AG09309 (cell line): ENCODE data around the gene EIF3D.

Source experiments
- DNase-seq: peaks from one replicate; pipeline ENCODE4 v3.0.0-alpha.2; 2010; ENCODE audit warnings: low read depth
- H3K4me3 ChIP-seq: 2 replicates; pipeline ENCODE4 v1.5.1; 2011; ENCODE audit warnings: mild to moderate bottlenecking, low read depth, low read length, moderate library complexity; ENCODE audit not compliant: control insufficient read depth
- CTCF ChIP-seq: IDR thresholded peaks from 2 replicates; pipeline ENCODE4 v1.5.1; 2011; ENCODE audit warnings: mild to moderate bottlenecking, low read depth, low read length, inconsistent platforms; ENCODE audit not compliant: insufficient read depth, control insufficient read depth; ENCODE audit errors: missing control alignments

Gene EIF3D, protein sequence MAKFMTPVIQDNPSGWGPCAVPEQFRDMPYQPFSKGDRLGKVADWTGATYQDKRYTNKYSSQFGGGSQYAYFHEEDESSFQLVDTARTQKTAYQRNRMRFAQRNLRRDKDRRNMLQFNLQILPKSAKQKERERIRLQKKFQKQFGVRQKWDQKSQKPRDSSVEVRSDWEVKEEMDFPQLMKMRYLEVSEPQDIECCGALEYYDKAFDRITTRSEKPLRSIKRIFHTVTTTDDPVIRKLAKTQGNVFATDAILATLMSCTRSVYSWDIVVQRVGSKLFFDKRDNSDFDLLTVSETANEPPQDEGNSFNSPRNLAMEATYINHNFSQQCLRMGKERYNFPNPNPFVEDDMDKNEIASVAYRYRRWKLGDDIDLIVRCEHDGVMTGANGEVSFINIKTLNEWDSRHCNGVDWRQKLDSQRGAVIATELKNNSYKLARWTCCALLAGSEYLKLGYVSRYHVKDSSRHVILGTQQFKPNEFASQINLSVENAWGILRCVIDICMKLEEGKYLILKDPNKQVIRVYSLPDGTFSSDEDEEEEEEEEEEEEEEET

DNA sequence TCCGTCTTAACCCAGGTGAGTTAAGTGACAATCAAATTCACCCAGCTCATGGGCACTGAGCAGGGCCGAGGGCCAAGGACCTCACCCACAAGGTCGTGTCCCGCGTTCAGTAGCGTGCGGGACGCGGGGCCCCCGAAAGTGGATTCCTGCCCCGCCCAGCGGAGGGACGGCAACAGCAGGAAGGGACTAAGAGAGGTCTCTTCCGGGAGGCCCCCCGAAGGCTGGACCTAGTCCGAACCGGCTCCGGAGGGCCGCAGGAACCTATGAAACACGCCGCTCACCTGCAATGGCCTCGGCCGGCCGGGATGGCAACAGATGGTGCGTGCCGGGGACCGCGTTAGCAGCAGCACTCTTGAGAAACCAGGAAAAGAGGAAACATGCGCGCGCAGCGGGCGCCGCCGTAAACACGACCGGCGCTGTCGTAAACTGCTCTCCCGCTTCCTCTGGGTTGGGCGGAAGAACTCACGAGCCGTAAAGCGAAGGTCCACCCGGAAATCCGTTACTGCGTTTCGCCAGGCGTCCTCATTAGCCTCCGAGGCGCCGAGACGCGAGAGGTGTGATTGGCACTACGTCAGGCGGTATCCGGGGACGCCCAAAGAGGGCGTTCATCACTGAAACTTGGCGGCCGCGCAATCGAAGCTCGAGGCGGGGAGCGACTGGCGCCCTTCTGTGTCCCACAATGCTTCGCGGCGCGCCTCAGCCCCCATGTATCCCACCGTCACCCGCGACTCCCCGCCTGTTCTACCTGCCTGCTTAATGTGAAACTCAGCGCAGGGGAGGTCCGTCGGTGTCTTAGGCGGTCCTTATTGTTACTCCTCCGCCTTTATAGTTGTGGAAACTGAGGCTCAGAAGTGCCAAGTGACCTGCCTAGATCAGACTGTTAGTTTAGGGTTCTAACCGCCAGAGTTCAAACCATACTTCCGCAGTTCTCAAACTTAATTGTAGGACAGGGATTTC is at the start of gene EIF3D:
Gene EIF3D, minus strand, starts transcription at position 372 of the 957 bp plus-strand sequence. CDS start 3,045 bp downstream, outside the sequence.
- H3K4me3 ChIP-seq, result peak within 1 kb of the TSS; percentile 84
- TF ChIP-seq CTCF, result no peak
- peak; percentile 98 for DNase-seq

DNA sequence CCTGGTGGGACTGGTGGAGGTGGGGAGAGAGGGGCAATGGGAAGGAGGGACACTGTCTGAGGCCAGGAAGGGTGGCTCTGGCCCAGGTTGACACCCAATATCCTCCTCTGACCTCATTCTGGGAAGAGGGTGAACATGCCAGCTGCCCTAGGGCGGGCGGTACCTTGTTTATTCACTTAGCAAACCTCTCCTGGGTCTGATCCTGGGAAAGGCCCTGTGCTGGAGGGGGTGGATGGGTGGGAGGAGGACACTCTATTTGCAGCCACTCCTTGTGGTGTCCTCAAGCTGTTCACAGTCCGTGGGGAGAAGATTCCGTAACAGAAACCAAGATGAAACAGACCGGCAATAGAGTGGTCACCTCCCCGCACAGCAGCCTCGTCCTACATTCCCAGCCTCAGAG is 49.7 kb upstream of the EIF3D start:
- DNase-seq, result no peak
- H3K4me3 ChIP-seq, result no peak overlapping the region
- no peak for TF ChIP-seq CTCF

- DNase-seq, result peak; percentile 75
- TF ChIP-seq CTCF, result peak; percentile 8
These were observed 48.1 kb upstream of the EIF3D start for GRCh38 chr22:36577019-36577418.

GRCh38 chr22:36574728-36575127 is 45.8 kb upstream of the EIF3D start:
- DNase-seq, result no peak
- H3K4me3 ChIP-seq, result no peak overlapping the region
- TF ChIP-seq CTCF, result no peak

More at GRCh38 chr22:36577019-36577418, 48.1 kb upstream of the EIF3D start:
- H3K4me3 ChIP-seq, result no peak overlapping the region

- H3K4me3 ChIP-seq, result no peak overlapping the region
- TF ChIP-seq CTCF, result no peak
- DNase-seq, result no peak
These were observed 44.9 kb upstream of the EIF3D start for GRCh38 chr22:36573815-36574363.

- no peak for TF ChIP-seq CTCF
- no peak overlapping the region for H3K4me3 ChIP-seq
- DNase-seq, result no peak
These were observed 43.0 kb upstream of the EIF3D start for GRCh38 chr22:36571991-36572390.
